GM12878 (cell line): Measurements from ENCODE around the gene NFKBIA. TPM values are rescaled to one million over a fixed set of nuclear protein-coding genes. Genes with fewer than 3 reads are reported as not detected.

Experiments
- ATAC-seq: fragments of 200-7000 bp; cut with Tn5 transposase; 3 replicates; pipeline ENCODE4 v1.9.1; 2020; ENCODE audit warnings: mild to moderate bottlenecking, moderate library complexity
- BruUV-seq: library from RNA; stranded (reverse); fragments of 400-500 nt; replicated peaks from 2 replicates; lab custom pipeline; 2021; lab: Mats Ljungman, UMichigan
- CTCF ChIA-PET: fragments of 300-600 bp; sonication (Branson Sonifier 250); formaldehyde crosslinking; extraction: SDS; loops from one replicate; lab custom pipeline; 2021; ENCODE audit warnings: inconsistent platforms; lab: Yijun Ruan, JAX
- POLR2A ChIA-PET: fragments of 350-600 bp; formaldehyde crosslinking; extraction: SDS; loops from one replicate; lab custom pipeline; 2021; ENCODE audit warnings: inconsistent platforms; lab: Charles Lee
- RAD21 ChIA-PET: fragments of 300-600 bp; sonication (Branson Sonifier 250); formaldehyde crosslinking; loops from one replicate; lab custom pipeline; 2023; ENCODE audit warnings: antibody characterized with exemption; ENCODE audit not compliant: unreplicated experiment; lab: Charles Lee
- SMC1A ChIA-PET: fragments of 300-600 bp; sonication (Branson Sonifier 250); formaldehyde crosslinking; loops from one replicate; lab custom pipeline; 2023; ENCODE audit not compliant: unreplicated experiment, uncharacterized antibody; lab: Charles Lee
- DNase-seq: peaks from one replicate; pipeline ENCODE4 v3.0.0-alpha.2; 2011; ENCODE audit warnings: low read depth, low spot score
- FAIRE-seq: peaks from 3 replicates; lab custom pipeline; 2011; peaks lifted over from hg19 to GRCh38; lab: Jason Lieb, UNC
- H2AFZ ChIP-seq: 2 replicates; pipeline ENCODE4 v1.6.0; 2011; ENCODE audit warnings: low read depth, low read length, control low read depth; ENCODE audit not compliant: control insufficient read depth
- H3K27ac ChIP-seq: 2 replicates; pipeline ENCODE4 v1.5.1; 2011; ENCODE audit warnings: control low read depth; ENCODE audit not compliant: control insufficient read depth, insufficient read depth
- H3K27me3 ChIP-seq, 2 experiments: replicated peaks in 1 of 2; 2 replicates each; pipeline versions ENCODE4 v1.6.0 to v1.6.1; 2011; ENCODE audit warnings: low read length in 1 of 2; ENCODE audit not compliant: control insufficient read depth in 2 of 2, insufficient read depth in 2 of 2
- H3K36me3 ChIP-seq, 2 experiments: 2 replicates each; pipeline ENCODE4 v1.5.1; 2011; ENCODE audit warnings: low read length in 1 of 2; ENCODE audit not compliant: control insufficient read depth in 2 of 2, insufficient read depth in 2 of 2
- H3K4me1 ChIP-seq: 2 replicates; pipeline ENCODE4 v1.6.1; 2011; ENCODE audit warnings: mild to moderate bottlenecking, low read length, moderate library complexity, mixed read lengths; ENCODE audit not compliant: control insufficient read depth, insufficient read depth
- H3K4me2 ChIP-seq: 2 replicates; pipeline ENCODE4 v1.6.0; 2011; ENCODE audit warnings: control low read depth; ENCODE audit not compliant: control insufficient read depth, insufficient read depth
- H3K4me3 ChIP-seq: fragments of 200-600 bp; sonication (generic); 2 replicates; pipeline ENCODE4 v1.5.1; 2016
- H3K79me2 ChIP-seq: 2 replicates; pipeline ENCODE4 v1.6.0; 2011; ENCODE audit warnings: low read length; ENCODE audit not compliant: control insufficient read depth, insufficient read depth
- H3K9ac ChIP-seq: 2 replicates; pipeline ENCODE4 v1.8.0; 2011; ENCODE audit warnings: low read length, control low read depth, mixed read lengths; ENCODE audit not compliant: control insufficient read depth, insufficient read depth
- H3K9me3 ChIP-seq: replicated peaks from 3 replicates; pipeline ENCODE4 v1.5.1; 2011; ENCODE audit warnings: mild to moderate bottlenecking, low read length; ENCODE audit not compliant: control insufficient read depth, insufficient read depth
- H4K20me1 ChIP-seq: 2 replicates; pipeline ENCODE4 v1.6.0; 2011; ENCODE audit not compliant: control insufficient read depth, insufficient read depth
- LARP7 ChIP-seq: fragments of 450-650 bp; IDR thresholded peaks from 2 replicates; pipeline ENCODE4 v1.6.1; 2017; ENCODE audit warnings: mild to moderate bottlenecking
- NFYB ChIP-seq: IDR thresholded peaks from 2 replicates; pipeline ENCODE4 v1.6.1; 2011; ENCODE audit warnings: low read depth, mild to moderate bottlenecking, low read length, improper control_type of control experiment, moderate library complexity; ENCODE audit not compliant: insufficient read depth
- TAF1 ChIP-seq: IDR thresholded peaks from 2 replicates; pipeline ENCODE4 v1.6.1; 2011; ENCODE audit warnings: mild to moderate bottlenecking, low read depth, low read length, borderline replicate concordance
- WGBS: methylation state at CpG from one replicate; pipeline ENCODE4 v1.1.6; 2016; ENCODE audit warnings: low lambda C conversion rate; ENCODE audit not compliant: insufficient replicate concordance, insufficient coverage; ENCODE audit errors: missing lambda C conversion rate; 5-methylcytosine and 5-hydroxymethylcytosine counted together
- in situ Hi-C: fragments of 300-500 bp; cut with MboI; formaldehyde crosslinking; loops from 9 replicates; pipeline ENCODE4 v1.14.3; 2018; ENCODE audit warnings: mixed read lengths
- intact Hi-C: fragments of 100-400 bp; cut with micrococcal nuclease; formaldehyde crosslinking; loops from one replicate; pipeline ENCODE4 v1.14.2; 2022; ENCODE audit not compliant: unreplicated experiment
- polyA plus RNA-seq, 11 experiments: library from polyadenylated mRNA; depleted of rRNA in 4 of 11; unstranded in 6 of 11; stranded (reverse) in 5 of 11; fragments of >200 nt; fragmentation: Nextera tagmentation in 4 of 11; fragmentation: Illumina TruSeq in 1 of 11; extraction: Ambion mirVana in 4 of 11; extraction: Trizol in 1 of 11; gene quantifications; 1 replicate in 1 of 11; 2 replicates in 10 of 11; pipeline versions ENCODE4 v1.2.1 to v1.2.3, GENCODE V29; 2011 to 2016; ENCODE audit warnings: inconsistent platforms in 2 of 11, missing spikeins in 2 of 11, low read depth in 1 of 11
- total RNA-seq, 4 experiments: library from RNA; depleted of rRNA in 3 of 4; stranded (reverse); fragments of >200 nt in 3 of 4; fragmentation: Illumina TruSeq in 1 of 4; extraction: Trizol in 1 of 4; gene quantifications; 2 replicates each; pipeline versions ENCODE4 v1.2.1 to v1.2.3, GENCODE V29; 2013 to 2021
- TF ChIP-seq, protein P1 (sequence below): fragments of 150-350 bp; IDR thresholded peaks from 2 replicates; pipeline ENCODE4 v1.6.1; 2014; ENCODE audit warnings: mild to moderate bottlenecking, low read depth, low read length
- TF ChIP-seq, protein P2 (sequence below): IDR thresholded peaks from 2 replicates; pipeline ENCODE4 v1.6.1; 2012; ENCODE audit warnings: low read length, inconsistent platforms

NFKBIA gene
- total and polyA plus RNA-seq, 10 of the 15 experiments (the other 5 are each of a cell fraction or from before 2014, with no cell fraction given): 123 to 419 (median 267) TPM

DNA sequence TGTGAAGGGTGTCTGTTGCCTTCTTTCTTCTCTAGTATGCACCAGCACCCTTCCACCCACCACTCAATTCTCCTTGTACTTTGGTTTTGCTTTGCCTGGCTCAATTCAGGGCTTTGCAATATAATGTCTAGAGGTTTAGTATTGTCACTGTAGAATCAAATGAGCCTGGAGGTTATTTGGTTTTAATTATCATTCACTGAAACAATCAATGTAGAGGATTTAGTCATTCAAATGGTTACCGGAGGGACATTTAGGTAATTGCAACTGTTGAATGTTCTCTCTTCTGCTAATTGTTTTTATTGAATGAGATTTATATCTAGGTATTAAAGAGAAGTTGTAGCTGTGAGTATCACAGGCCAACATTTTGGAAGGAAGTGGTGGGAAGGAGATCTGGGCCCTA, 29.3 kb upstream of the NFKBIA start (continued):
- TF ChIP-seq, protein P1, sequence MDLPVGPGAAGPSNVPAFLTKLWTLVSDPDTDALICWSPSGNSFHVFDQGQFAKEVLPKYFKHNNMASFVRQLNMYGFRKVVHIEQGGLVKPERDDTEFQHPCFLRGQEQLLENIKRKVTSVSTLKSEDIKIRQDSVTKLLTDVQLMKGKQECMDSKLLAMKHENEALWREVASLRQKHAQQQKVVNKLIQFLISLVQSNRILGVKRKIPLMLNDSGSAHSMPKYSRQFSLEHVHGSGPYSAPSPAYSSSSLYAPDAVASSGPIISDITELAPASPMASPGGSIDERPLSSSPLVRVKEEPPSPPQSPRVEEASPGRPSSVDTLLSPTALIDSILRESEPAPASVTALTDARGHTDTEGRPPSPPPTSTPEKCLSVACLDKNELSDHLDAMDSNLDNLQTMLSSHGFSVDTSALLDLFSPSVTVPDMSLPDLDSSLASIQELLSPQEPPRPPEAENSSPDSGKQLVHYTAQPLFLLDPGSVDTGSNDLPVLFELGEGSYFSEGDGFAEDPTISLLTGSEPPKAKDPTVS: no peak
- no peak for TF ChIP-seq TAF1

DNA sequence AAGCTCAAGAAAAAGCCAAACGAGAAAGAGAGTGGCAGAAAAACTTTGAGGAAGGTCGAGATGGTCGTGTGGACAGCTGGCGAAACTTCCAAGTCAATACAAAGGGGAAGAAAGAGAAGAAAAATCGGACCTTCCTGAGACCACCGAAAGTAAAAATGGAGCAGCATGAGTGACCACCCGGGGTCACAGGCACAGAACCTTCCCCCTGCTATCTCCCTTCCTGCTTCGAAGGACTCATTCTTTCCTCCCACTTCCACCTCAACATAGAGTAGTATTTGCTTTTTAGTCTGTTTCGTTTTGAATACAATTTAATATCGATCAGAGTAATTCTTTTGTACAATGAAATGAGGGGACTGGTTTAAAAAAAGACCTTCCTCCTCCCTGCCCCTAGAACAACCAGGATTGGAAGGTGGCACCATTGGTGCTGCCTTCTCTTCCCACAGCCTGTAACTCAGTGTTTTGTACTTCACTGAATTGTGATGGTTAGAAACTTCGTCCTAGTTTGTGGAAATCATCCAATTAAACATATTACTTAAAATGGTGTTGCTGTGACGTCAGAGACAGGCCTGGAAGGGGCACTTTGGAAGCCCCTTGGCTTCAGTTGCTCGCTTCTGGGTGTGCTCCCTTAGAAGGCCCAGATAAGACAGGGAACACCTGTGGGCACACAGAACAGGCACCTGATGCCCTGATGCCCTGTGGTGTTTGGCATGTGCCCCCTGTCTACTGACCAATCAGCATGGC, 26.1 kb upstream of the NFKBIA start:
- no peak for DNase-seq
- RAD21 ChIA-PET: interaction anchor here (0.8 kb wide), 1 partner anchor 952 kb away, joined by 4 read pairs; no protein-coding TSS in a partner anchor
- SMC1A ChIA-PET: interaction anchor here (0.7 to 0.9 kb wide), 3 partner anchors 113 to 255 kb away, joined by 3 to 6 read pairs (median 3); no protein-coding TSS in a partner anchor
- FAIRE-seq: peak; percentile 41
- no peak overlapping the region for H3K9ac ChIP-seq
- in situ Hi-C loops (loop anchor here (25.0 kb wide), 1 partner anchor 257 kb away; no protein-coding TSS in a partner anchor), intact Hi-C loops (no loop called here)
- no peak overlapping the region for H3K27ac ChIP-seq
- H3K9me3 ChIP-seq: no peaks in the 10 kb centered on the region
- H2AFZ ChIP-seq: no peak overlapping the region; the same call in 1 of the 2 replicates
- no peaks in the 10 kb centered on the region for H3K4me1 ChIP-seq
- no peaks in the 10 kb centered on the region for H3K27me3 ChIP-seq
- H3K4me3 ChIP-seq: no peak overlapping the region
- no peaks in the 10 kb centered on the region for H3K36me3 ChIP-seq
- no TSS peak for BruUV-seq
- no peaks in the 10 kb centered on the region for H4K20me1 ChIP-seq
- 45% methylated on average over 13 of the region's 13 CpGs for WGBS
- H3K4me2 ChIP-seq: no peak overlapping the region
- CTCF ChIA-PET: interaction anchor here (0.6 to 1.8 kb wide), 6 partner anchors 8 to 384 kb away, joined by 3 to 7 read pairs (median 4); no protein-coding TSS in a partner anchor
- no peak for ATAC-seq
- POLR2A ChIA-PET: interaction anchor here (0.6 to 1.5 kb wide), 2 partner anchors 8 to 266 kb away, joined by 3 read pairs; no protein-coding TSS in a partner anchor
- TF ChIP-seq LARP7: no peak
- no peak for TF ChIP-seq NFYB
- TF ChIP-seq, protein P2, sequence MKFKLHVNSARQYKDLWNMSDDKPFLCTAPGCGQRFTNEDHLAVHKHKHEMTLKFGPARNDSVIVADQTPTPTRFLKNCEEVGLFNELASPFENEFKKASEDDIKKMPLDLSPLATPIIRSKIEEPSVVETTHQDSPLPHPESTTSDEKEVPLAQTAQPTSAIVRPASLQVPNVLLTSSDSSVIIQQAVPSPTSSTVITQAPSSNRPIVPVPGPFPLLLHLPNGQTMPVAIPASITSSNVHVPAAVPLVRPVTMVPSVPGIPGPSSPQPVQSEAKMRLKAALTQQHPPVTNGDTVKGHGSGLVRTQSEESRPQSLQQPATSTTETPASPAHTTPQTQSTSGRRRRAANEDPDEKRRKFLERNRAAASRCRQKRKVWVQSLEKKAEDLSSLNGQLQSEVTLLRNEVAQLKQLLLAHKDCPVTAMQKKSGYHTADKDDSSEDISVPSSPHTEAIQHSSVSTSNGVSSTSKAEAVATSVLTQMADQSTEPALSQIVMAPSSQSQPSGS: no peak
- no peaks in the 10 kb centered on the region for H3K79me2 ChIP-seq
